ENCODE data around the gene TTLL11.

DNA sequence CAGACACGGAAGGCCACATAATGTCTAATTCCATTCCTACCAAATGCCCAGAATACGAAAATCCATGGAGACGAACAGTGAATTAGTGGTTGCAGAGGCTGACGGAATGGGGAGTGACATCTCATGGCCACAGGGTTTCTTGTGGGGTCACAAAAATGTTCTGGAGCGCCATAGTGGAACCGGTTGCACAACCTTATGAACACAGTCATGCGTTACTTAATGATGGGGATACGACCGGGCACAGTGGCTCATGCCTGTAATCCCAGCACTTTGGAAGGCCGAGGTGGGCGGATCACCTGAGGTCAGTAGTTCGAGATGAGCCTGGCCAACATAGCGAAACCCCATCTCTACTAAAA is 26.0 kb upstream of the TTLL11 start:
- no peak for TF ChIP-seq POLR2AphosphoS5 (IDR thresholded peaks at IDR 0.05)
- TF ChIP-seq, protein P1, sequence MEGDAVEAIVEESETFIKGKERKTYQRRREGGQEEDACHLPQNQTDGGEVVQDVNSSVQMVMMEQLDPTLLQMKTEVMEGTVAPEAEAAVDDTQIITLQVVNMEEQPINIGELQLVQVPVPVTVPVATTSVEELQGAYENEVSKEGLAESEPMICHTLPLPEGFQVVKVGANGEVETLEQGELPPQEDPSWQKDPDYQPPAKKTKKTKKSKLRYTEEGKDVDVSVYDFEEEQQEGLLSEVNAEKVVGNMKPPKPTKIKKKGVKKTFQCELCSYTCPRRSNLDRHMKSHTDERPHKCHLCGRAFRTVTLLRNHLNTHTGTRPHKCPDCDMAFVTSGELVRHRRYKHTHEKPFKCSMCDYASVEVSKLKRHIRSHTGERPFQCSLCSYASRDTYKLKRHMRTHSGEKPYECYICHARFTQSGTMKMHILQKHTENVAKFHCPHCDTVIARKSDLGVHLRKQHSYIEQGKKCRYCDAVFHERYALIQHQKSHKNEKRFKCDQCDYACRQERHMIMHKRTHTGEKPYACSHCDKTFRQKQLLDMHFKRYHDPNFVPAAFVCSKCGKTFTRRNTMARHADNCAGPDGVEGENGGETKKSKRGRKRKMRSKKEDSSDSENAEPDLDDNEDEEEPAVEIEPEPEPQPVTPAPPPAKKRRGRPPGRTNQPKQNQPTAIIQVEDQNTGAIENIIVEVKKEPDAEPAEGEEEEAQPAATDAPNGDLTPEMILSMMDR (IDR thresholded peaks at IDR 0.05) = no peak

Data from upper lobe of left lung (tissue), 4 donors.